IMR-90 (cell line): ENCODE results near the gene RFTN1. TPM values are rescaled to one million over a fixed set of nuclear protein-coding genes. Genes with fewer than 3 reads are reported as not detected.
A peak's percentile ranks its signal among the peaks of the same experiment; 100 is the strongest.

Source experiments
- ATAC-seq: fragments of 200-7000 bp; cut with Tn5 transposase; 2 replicates; pipeline ENCODE4 v1.9.1; 2020; ENCODE audit warnings: low read depth, mild to moderate bottlenecking, moderate library complexity
- BruUV-seq: library from RNA; stranded (reverse); fragments of 400-500 nt; replicated peaks from 2 replicates; lab custom pipeline; 2021; lab: Mats Ljungman, UMichigan
- CTCF ChIA-PET: fragments of 300-600 bp; formaldehyde crosslinking; extraction: SDS; loops from one replicate; lab custom pipeline; 2021; ENCODE audit warnings: antibody characterized with exemption; lab: Yijun Ruan, JAX
- POLR2A ChIA-PET: fragments of 300-600 bp; sonication (Branson Sonifier 250); formaldehyde crosslinking; loops from one replicate; lab custom pipeline; 2022; ENCODE audit warnings: antibody characterized with exemption; ENCODE audit not compliant: unreplicated experiment; lab: Charles Lee
- DNase-seq: peaks from one replicate; pipeline ENCODE4 v3.0.0; 2013
- H2AFZ ChIP-seq: replicated peaks from 2 replicates; pipeline ENCODE3; 2013; ENCODE audit warnings: low read length, mild to moderate bottlenecking; ENCODE audit not compliant: poor library complexity
- H2AK5ac ChIP-seq: 2 replicates; pipeline ENCODE4 v1.6.1; 2013; ENCODE audit warnings: low read depth, low read length, inconsistent platforms
- H2AK9ac ChIP-seq: replicated peaks from 2 replicates; pipeline ENCODE3; 2013; ENCODE audit warnings: mild to moderate bottlenecking, low read depth, low read length, moderate library complexity; ENCODE audit not compliant: poor library complexity
- H2BK120ac ChIP-seq: 2 replicates; pipeline ENCODE4 v1.6.1; 2013; ENCODE audit warnings: low read depth, low read length, inconsistent platforms
- H2BK15ac ChIP-seq: 3 replicates; pipeline ENCODE4 v1.6.1; 2013; ENCODE audit warnings: low read depth, low read length, inconsistent platforms
- H2BK20ac ChIP-seq: 2 replicates; pipeline ENCODE4 v1.6.1; 2013; ENCODE audit warnings: low read depth, mild to moderate bottlenecking, inconsistent platforms, low read length, moderate library complexity
- H2BK5ac ChIP-seq: 2 replicates; pipeline ENCODE4 v1.6.1; 2013; ENCODE audit warnings: mild to moderate bottlenecking, low read depth, low read length, inconsistent platforms; ENCODE audit not compliant: poor library complexity, severe bottlenecking
- H3K14ac ChIP-seq: replicated peaks from 2 replicates; pipeline ENCODE4 v1.6.1; 2013; ENCODE audit warnings: low read depth, low read length, inconsistent platforms
- H3K18ac ChIP-seq: 2 replicates; pipeline ENCODE4 v1.6.1; 2013; ENCODE audit warnings: low read depth, low read length, control low read depth
- H3K23ac ChIP-seq: 2 replicates; pipeline ENCODE4 v1.6.1; 2013; ENCODE audit warnings: low read depth, low read length, inconsistent platforms
- H3K27ac ChIP-seq: 2 replicates; pipeline ENCODE4 v1.5.1; 2013; ENCODE audit warnings: mild to moderate bottlenecking, control low read depth, low read length; ENCODE audit not compliant: insufficient read depth
- H3K27me3 ChIP-seq: 2 replicates; pipeline ENCODE4 v1.6.1; 2013; ENCODE audit warnings: low read length; ENCODE audit not compliant: control insufficient read depth, insufficient read depth
- H3K36me3 ChIP-seq: 2 replicates; pipeline ENCODE4 v1.6.1; 2013; ENCODE audit warnings: low read length, mixed read lengths; ENCODE audit not compliant: control insufficient read depth, insufficient read depth
- H3K4ac ChIP-seq: 2 replicates; pipeline ENCODE4 v1.6.1; 2013; ENCODE audit warnings: low read depth, low read length, inconsistent platforms
- H3K4me1 ChIP-seq: 2 replicates; pipeline ENCODE4 v1.6.1; 2013; ENCODE audit warnings: low read length, mixed read lengths; ENCODE audit not compliant: control insufficient read depth, insufficient read depth
- H3K4me2 ChIP-seq: 2 replicates; pipeline ENCODE4 v1.6.1; 2013; ENCODE audit warnings: low read depth, mild to moderate bottlenecking, control low read depth, low read length, moderate library complexity
- H3K4me3 ChIP-seq: 2 replicates; pipeline ENCODE4 v1.5.1; 2013; ENCODE audit warnings: low read depth, mild to moderate bottlenecking, control low read depth, low read length, moderate library complexity; ENCODE audit not compliant: insufficient read depth
- H3K56ac ChIP-seq: 2 replicates; pipeline ENCODE4 v1.6.1; 2013; ENCODE audit warnings: low read length, inconsistent platforms; ENCODE audit not compliant: insufficient read depth; ENCODE audit errors: extremely low read depth
- H3K79me1 ChIP-seq, 2 experiments: 2 replicates each; pipeline ENCODE4 v1.6.1; 2013; ENCODE audit warnings: low read length in 2 of 2, inconsistent platforms in 1 of 2, low read depth in 1 of 2
- H3K9ac ChIP-seq: 2 replicates; pipeline ENCODE4 v1.6.1; 2013; ENCODE audit warnings: low read depth, low read length, control low read depth
- H3K9me1 ChIP-seq: 2 replicates; pipeline ENCODE4 v1.6.1; 2013; ENCODE audit warnings: low read length, inconsistent platforms; ENCODE audit not compliant: insufficient read depth
- H3K9me3 ChIP-seq: 2 replicates; pipeline ENCODE4 v1.6.1; 2013; ENCODE audit warnings: low read length; ENCODE audit not compliant: control insufficient read depth, insufficient read depth
- H4K20me1 ChIP-seq: 2 replicates; pipeline ENCODE4 v1.6.1; 2013; ENCODE audit warnings: low read length, inconsistent platforms; ENCODE audit not compliant: insufficient read depth
- H4K5ac ChIP-seq: 2 replicates; pipeline ENCODE4 v1.6.1; 2013; ENCODE audit warnings: mild to moderate bottlenecking, low read depth, low read length, control low read depth
- H4K8ac ChIP-seq, 2 experiments: 2 replicates each; pipeline ENCODE4 v1.6.1; 2013; ENCODE audit warnings: low read depth in 2 of 2, low read length in 2 of 2, control low read depth in 1 of 2, inconsistent platforms in 1 of 2
- H4K91ac ChIP-seq: 2 replicates; pipeline ENCODE4 v1.6.1; 2013; ENCODE audit warnings: low read depth, low read length, inconsistent platforms; ENCODE audit not compliant: insufficient read depth
- CEBPB ChIP-seq: IDR thresholded peaks from 2 replicates; pipeline ENCODE4 v1.6.1; 2012; ENCODE audit warnings: low read depth, low read length, improper control_type of control experiment
- CHD1 ChIP-seq: IDR thresholded peaks from 2 replicates; pipeline ENCODE4 v1.6.1; 2012; ENCODE audit warnings: low read depth, low read length, improper control_type of control experiment
- MAFK ChIP-seq: IDR thresholded peaks from 2 replicates; pipeline ENCODE4 v1.6.1; 2012; ENCODE audit warnings: low read depth, low read length, improper control_type of control experiment
- MAZ ChIP-seq: IDR thresholded peaks from 2 replicates; pipeline ENCODE4 v1.6.1; 2012; ENCODE audit warnings: low read depth, mild to moderate bottlenecking, low read length, improper control_type of control experiment, moderate library complexity, borderline replicate concordance
- MXI1 ChIP-seq: IDR thresholded peaks from 2 replicates; pipeline ENCODE4 v1.6.1; 2012; ENCODE audit warnings: low read depth, mild to moderate bottlenecking, low read length, moderate library complexity, borderline replicate concordance
- NFE2L2 ChIP-seq: fragments of 150-350 bp; IDR thresholded peaks from 2 replicates; pipeline ENCODE4 v1.6.1; 2016; ENCODE audit warnings: low read depth, mild to moderate bottlenecking, low read length
- POLR2A ChIP-seq: IDR thresholded peaks from 2 replicates; pipeline ENCODE4 v1.6.1; 2012; ENCODE audit warnings: mild to moderate bottlenecking, low read depth, low read length
- RCOR1 ChIP-seq: IDR thresholded peaks from 2 replicates; pipeline ENCODE4 v1.6.1; 2012; ENCODE audit warnings: mild to moderate bottlenecking, low read length, improper control_type of control experiment; ENCODE audit not compliant: insufficient replicate concordance
- WGBS, 2 experiments: methylation state at CpG; one replicate each; pipeline versions ENCODE4 v1.1.5 to v1.1.7; 2013; ENCODE audit warnings: missing lambda C conversion rate in 2 of 2; ENCODE audit not compliant: insufficient read length in 1 of 2; ENCODE audit errors: extremely low coverage in 2 of 2; 5-methylcytosine and 5-hydroxymethylcytosine counted together
- dilution Hi-C: fragments of 300-500 bp; cut with HindIII; formaldehyde crosslinking; loops from one replicate; pipeline ENCODE4 v1.14.3; 2018; ENCODE audit warnings: low sequenced_read_pairs; ENCODE audit not compliant: unreplicated experiment
- in situ Hi-C: fragments of 300-500 bp; cut with MboI; formaldehyde crosslinking; loops from 3 replicates; pipeline ENCODE4 v1.14.3; 2019; ENCODE audit warnings: low sequenced_read_pairs, inconsistent platforms, mixed read lengths
- intact Hi-C: fragments of 100-400 bp; cut with micrococcal nuclease; formaldehyde crosslinking; loops from 2 replicates; pipeline ENCODE4 v1.10.0; 2022
- polyA plus RNA-seq, 3 experiments: library from polyadenylated mRNA; depleted of rRNA; stranded (reverse); fragments of >200 nt; gene quantifications; 2 replicates each; pipeline ENCODE4 v1.2.3, GENCODE V29; 2012; ENCODE audit warnings: low replicate concordance in 1 of 3
- total RNA-seq: library from RNA; depleted of rRNA; stranded (reverse); fragments of >200 nt; gene quantifications from 2 replicates; pipeline ENCODE4 v1.2.3, GENCODE V29; 2012
- TF ChIP-seq, protein P1 (sequence below): conservative IDR thresholded peaks from 2 replicates; pipeline ENCODE4 v1.5.1; 2012; ENCODE audit warnings: mild to moderate bottlenecking, low read depth, low read length, improper control_type of control experiment

The RFTN1 gene
- total and polyA plus RNA-seq, 2 of the 4 experiments (the other 2 are of a cell fraction), result 45.0 to 52.0 TPM

GRCh38 chr3:16452261-16452660 is 61.2 kb downstream of the RFTN1 start:
- Histone ChIP-seq H4K8ac (no peak overlapping the region), H3K18ac (no peak overlapping the region; the same call in 1 of the 2 replicates), H3K27me3 (no peaks in the 10 kb centered on the region), H4K5ac (no peak overlapping the region), H3K79me1 (peaks cover 30 to 73% of the 10 kb centered on the region in 2 experiments), H3K9ac (no peak overlapping the region), H3K4me3 (no peak overlapping the region), H3K9me1 (peaks cover 30% of the 10 kb centered on the region), H2AK9ac (no peak overlapping the region), H4K91ac (0 out of 2 replicates have a peak overlapping the region, but pooled peaks have one; percentile 15), H2AK5ac (no peak overlapping the region), H3K4me1 (peaks cover 18% of the 10 kb centered on the region), H2BK15ac (no peak overlapping the region), H3K9me3 (no peaks in the 10 kb centered on the region), H3K4ac (no peak overlapping the region), H2BK5ac (no peak overlapping the region), H2BK20ac (no peak overlapping the region), H3K14ac (0 out of 2 replicates have a peak overlapping the region, but pooled peaks have one; percentile 51), H3K4me2 (no peak overlapping the region), H3K36me3 (peaks cover 5% of the 10 kb centered on the region), H3K23ac (no peak overlapping the region), H2AFZ (no peak overlapping the region), H4K20me1 (peaks cover 40% of the 10 kb centered on the region; the same call in 1 of the 2 replicates), H2BK120ac (0 out of 2 replicates have a peak overlapping the region, but pooled peaks have one; percentile 10), H3K27ac (no peak overlapping the region), H3K56ac (no peak overlapping the region)
- in situ Hi-C loops, result no loop called here
- no TSS peak for BruUV-seq
- POLR2A ChIA-PET, result no interaction called here
- dilution Hi-C loops, result no loop called here
- intact Hi-C loops, result no loop called here
- DNase-seq, result peak; percentile 80
- CTCF ChIA-PET, result interaction anchor here (1.3 kb wide), 1 partner anchor 65 kb away, joined by 3 read pairs; no protein-coding TSS in a partner anchor
- WGBS, 2 experiments, result 100% methylated on average over 2 of the region's 4 CpGs; no CpG with 5 or more reads in 1 of the 2 experiments
- peak; percentile 48 for TF ChIP-seq MAFK
- no peak for TF ChIP-seq MXI1
- no peak for TF ChIP-seq RCOR1
- no peak for TF ChIP-seq CHD1
- TF ChIP-seq NFE2L2, result peak; percentile 37; the same call in 1 of the 2 replicates
- TF ChIP-seq, protein P1, sequence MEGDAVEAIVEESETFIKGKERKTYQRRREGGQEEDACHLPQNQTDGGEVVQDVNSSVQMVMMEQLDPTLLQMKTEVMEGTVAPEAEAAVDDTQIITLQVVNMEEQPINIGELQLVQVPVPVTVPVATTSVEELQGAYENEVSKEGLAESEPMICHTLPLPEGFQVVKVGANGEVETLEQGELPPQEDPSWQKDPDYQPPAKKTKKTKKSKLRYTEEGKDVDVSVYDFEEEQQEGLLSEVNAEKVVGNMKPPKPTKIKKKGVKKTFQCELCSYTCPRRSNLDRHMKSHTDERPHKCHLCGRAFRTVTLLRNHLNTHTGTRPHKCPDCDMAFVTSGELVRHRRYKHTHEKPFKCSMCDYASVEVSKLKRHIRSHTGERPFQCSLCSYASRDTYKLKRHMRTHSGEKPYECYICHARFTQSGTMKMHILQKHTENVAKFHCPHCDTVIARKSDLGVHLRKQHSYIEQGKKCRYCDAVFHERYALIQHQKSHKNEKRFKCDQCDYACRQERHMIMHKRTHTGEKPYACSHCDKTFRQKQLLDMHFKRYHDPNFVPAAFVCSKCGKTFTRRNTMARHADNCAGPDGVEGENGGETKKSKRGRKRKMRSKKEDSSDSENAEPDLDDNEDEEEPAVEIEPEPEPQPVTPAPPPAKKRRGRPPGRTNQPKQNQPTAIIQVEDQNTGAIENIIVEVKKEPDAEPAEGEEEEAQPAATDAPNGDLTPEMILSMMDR, result no peak
- TF ChIP-seq CEBPB, result no peak
- no peak for TF ChIP-seq MAZ
- no peak for TF ChIP-seq POLR2A
- ATAC-seq, result no peak
